ENCODE results near the gene LGI4. TPM values are rescaled to one million over a fixed set of nuclear protein-coding genes. Genes with fewer than 3 reads are reported as not detected.
A peak's percentile ranks its signal among the peaks of the same experiment; 100 is the strongest.

LGI4 gene
- polyA plus RNA-seq, 4 donors: 0.45 to 14.5 (median 4.1) TPM

GRCh38 chr19:35112995-35113688, 21.7 kb downstream of the LGI4 start:
- Histone ChIP-seq H3K4me1 (ENCODE audit: control insufficient read depth in 3 of 3, insufficient read depth in 2 of 3, low read depth in 1 of 3, low read length in 2 of 3) (peaks cover 0 to 21% (median 0%) of the 10 kb centered on the region in 3 donors), H3K27ac (ENCODE audit: low read depth in 1 of 3, low read length in 2 of 3) (no peak overlapping the region), H3K36me3 (ENCODE audit: control insufficient read depth in 3 of 3, insufficient read depth in 2 of 3, low read depth in 1 of 3, low read length in 3 of 3) (peaks cover 0 to 4% (median 0%) of the 10 kb centered on the region in 3 donors), H3K9me3 (ENCODE audit: control insufficient read depth in 2 of 2, insufficient read depth in 1 of 2, low read depth in 1 of 2, low read length in 1 of 2) (no peaks in the 10 kb centered on the region), H3K4me3 (ENCODE audit: low read depth in 1 of 3, low read length in 3 of 3) (no peak overlapping the region), H3K27me3 (ENCODE audit: control insufficient read depth in 3 of 3, insufficient read depth in 3 of 3, low read length in 3 of 3) (no peaks in the 10 kb centered on the region)
- WGBS, 3 donors: 72 to 86% (median 83%) methylated on average over 15 of the region's 15 CpGs
- DNase-seq (no peak), FAIRE-seq (no peak)

GRCh38 chr19:35110974-35111373, 23.9 kb downstream of the LGI4 start:
- WGBS, 3 donors: 49 to 66% (median 59%) methylated on average over 9 of the region's 9 CpGs
- Histone ChIP-seq H3K27me3 (ENCODE audit: control insufficient read depth in 3 of 3, insufficient read depth in 3 of 3, low read length in 3 of 3) (no peaks in the 10 kb centered on the region), H3K36me3 (ENCODE audit: control insufficient read depth in 3 of 3, insufficient read depth in 2 of 3, low read depth in 1 of 3, low read length in 3 of 3) (no peaks in the 10 kb centered on the region), H3K4me1 (ENCODE audit: control insufficient read depth in 3 of 3, insufficient read depth in 2 of 3, low read depth in 1 of 3, low read length in 2 of 3) (peaks cover 0 to 12% (median 2%) of the 10 kb centered on the region in 3 donors), H3K27ac (ENCODE audit: low read depth in 1 of 3, low read length in 2 of 3) (no peak overlapping the region), H3K4me3 (ENCODE audit: low read depth in 1 of 3, low read length in 3 of 3) (no peak overlapping the region), H3K9me3 (ENCODE audit: control insufficient read depth in 2 of 2, insufficient read depth in 1 of 2, low read depth in 1 of 2, low read length in 1 of 2) (peaks cover 0 to 2% of the 10 kb centered on the region in 2 donors)
- FAIRE-seq (no peak), DNase-seq (no peak)

GRCh38 chr19:35109395-35110112, 25.3 kb downstream of the LGI4 start:
- FAIRE-seq (no peak), DNase-seq (no peak)
- H3K4me1 ChIP-seq (ENCODE audit: control insufficient read depth in 3 of 3, insufficient read depth in 2 of 3, low read depth in 1 of 3, low read length in 2 of 3): peaks cover 0 to 2% (median 0%) of the 10 kb centered on the region in 3 donors
- H3K4me3 ChIP-seq (ENCODE audit: low read depth in 1 of 3, low read length in 3 of 3): no peak overlapping the region
- no peaks in the 10 kb centered on the region for H3K36me3 ChIP-seq (ENCODE audit: control insufficient read depth in 3 of 3, insufficient read depth in 2 of 3, low read depth in 1 of 3, low read length in 3 of 3)
- H3K9me3 ChIP-seq (ENCODE audit: control insufficient read depth in 2 of 2, insufficient read depth in 1 of 2, low read depth in 1 of 2, low read length in 1 of 2): peaks cover 0 to 6% of the 10 kb centered on the region in 2 donors
- no peaks in the 10 kb centered on the region for H3K27me3 ChIP-seq (ENCODE audit: control insufficient read depth in 3 of 3, insufficient read depth in 3 of 3, low read length in 3 of 3)
- WGBS, 3 donors: 39 to 72% (median 41%) methylated on average over 22 of the region's 22 CpGs
- no peak overlapping the region for H3K27ac ChIP-seq (ENCODE audit: low read depth in 1 of 3, low read length in 2 of 3)

- WGBS, 3 donors: 80 to 86% (median 80%) methylated on average over 11 of the region's 11 CpGs
Observed at GRCh38 chr19:35108730-35109129, 26.1 kb downstream of the LGI4 start.

GRCh38 chr19:35107545-35107944, 27.3 kb downstream of the LGI4 start:
- H3K27ac ChIP-seq (ENCODE audit: low read depth in 1 of 3, low read length in 2 of 3): peak overlapping the region in 1 of 3 donors; percentile 29
- H3K4me1 ChIP-seq (ENCODE audit: control insufficient read depth in 3 of 3, insufficient read depth in 2 of 3, low read depth in 1 of 3, low read length in 2 of 3): peaks cover 0 to 2% (median 0%) of the 10 kb centered on the region in 3 donors
- H3K9me3 ChIP-seq (ENCODE audit: control insufficient read depth in 2 of 2, insufficient read depth in 1 of 2, low read depth in 1 of 2, low read length in 1 of 2): peaks cover 0 to 6% of the 10 kb centered on the region in 2 donors
- H3K4me3 ChIP-seq (ENCODE audit: low read depth in 1 of 3, low read length in 3 of 3): no peak overlapping the region
- no peaks in the 10 kb centered on the region for H3K36me3 ChIP-seq (ENCODE audit: control insufficient read depth in 3 of 3, insufficient read depth in 2 of 3, low read depth in 1 of 3, low read length in 3 of 3)
- no peaks in the 10 kb centered on the region for H3K27me3 ChIP-seq (ENCODE audit: control insufficient read depth in 3 of 3, insufficient read depth in 3 of 3, low read length in 3 of 3)
- DNase-seq (peak; percentile 37 to 60), FAIRE-seq (no peak)
- WGBS, 3 donors: 7 to 20% (median 16%) methylated on average over 5 of the region's 5 CpGs

More at GRCh38 chr19:35108730-35109129, 26.1 kb downstream of the LGI4 start:
- H3K27me3 ChIP-seq (ENCODE audit: control insufficient read depth in 3 of 3, insufficient read depth in 3 of 3, low read length in 3 of 3): no peaks in the 10 kb centered on the region
- DNase-seq: no peak
- H3K4me1 ChIP-seq (ENCODE audit: control insufficient read depth in 3 of 3, insufficient read depth in 2 of 3, low read depth in 1 of 3, low read length in 2 of 3): peaks cover 0 to 2% (median 0%) of the 10 kb centered on the region in 3 donors
- no peak overlapping the region for H3K4me3 ChIP-seq (ENCODE audit: low read depth in 1 of 3, low read length in 3 of 3)
- H3K36me3 ChIP-seq (ENCODE audit: control insufficient read depth in 3 of 3, insufficient read depth in 2 of 3, low read depth in 1 of 3, low read length in 3 of 3): no peaks in the 10 kb centered on the region
- no peak for FAIRE-seq
- H3K9me3 ChIP-seq (ENCODE audit: control insufficient read depth in 2 of 2, insufficient read depth in 1 of 2, low read depth in 1 of 2, low read length in 1 of 2): peaks cover 0 to 6% of the 10 kb centered on the region in 2 donors
- no peak overlapping the region for H3K27ac ChIP-seq (ENCODE audit: low read depth in 1 of 3, low read length in 2 of 3)

GRCh38 chr19:35106898-35107541, 27.8 kb downstream of the LGI4 start:
- FAIRE-seq: no peak

GRCh38 chr19:35106291-35106583, 28.6 kb downstream of the LGI4 start:
- H3K4me1 ChIP-seq (ENCODE audit: control insufficient read depth in 3 of 3, insufficient read depth in 2 of 3, low read depth in 1 of 3, low read length in 2 of 3): peaks cover 0 to 2% (median 0%) of the 10 kb centered on the region in 3 donors
- FAIRE-seq (no peak), DNase-seq (no peak)
- H3K4me3 ChIP-seq (ENCODE audit: low read depth in 1 of 3, low read length in 3 of 3): no peak overlapping the region
- WGBS, 3 donors: 85 to 96% (median 90%) methylated on average over 9 of the region's 9 CpGs
- no peaks in the 10 kb centered on the region for H3K36me3 ChIP-seq (ENCODE audit: control insufficient read depth in 3 of 3, insufficient read depth in 2 of 3, low read depth in 1 of 3, low read length in 3 of 3)
- peaks cover 0 to 6% of the 10 kb centered on the region in 2 donors for H3K9me3 ChIP-seq (ENCODE audit: control insufficient read depth in 2 of 2, insufficient read depth in 1 of 2, low read depth in 1 of 2, low read length in 1 of 2)
- no peak overlapping the region for H3K27ac ChIP-seq (ENCODE audit: low read depth in 1 of 3, low read length in 2 of 3)
- no peaks in the 10 kb centered on the region for H3K27me3 ChIP-seq (ENCODE audit: control insufficient read depth in 3 of 3, insufficient read depth in 3 of 3, low read length in 3 of 3)

More at GRCh38 chr19:35106898-35107541, 27.8 kb downstream of the LGI4 start:
- no peak for DNase-seq
- Histone ChIP-seq H3K27me3 (ENCODE audit: control insufficient read depth in 3 of 3, insufficient read depth in 3 of 3, low read length in 3 of 3) (no peaks in the 10 kb centered on the region), H3K4me3 (ENCODE audit: low read depth in 1 of 3, low read length in 3 of 3) (no peak overlapping the region), H3K4me1 (ENCODE audit: control insufficient read depth in 3 of 3, insufficient read depth in 2 of 3, low read depth in 1 of 3, low read length in 2 of 3) (peaks cover 0 to 2% (median 0%) of the 10 kb centered on the region in 3 donors), H3K36me3 (ENCODE audit: control insufficient read depth in 3 of 3, insufficient read depth in 2 of 3, low read depth in 1 of 3, low read length in 3 of 3) (no peaks in the 10 kb centered on the region), H3K27ac (ENCODE audit: low read depth in 1 of 3, low read length in 2 of 3) (peak overlapping the region in 1 of 3 donors; percentile 29), H3K9me3 (ENCODE audit: control insufficient read depth in 2 of 2, insufficient read depth in 1 of 2, low read depth in 1 of 2, low read length in 1 of 2) (peaks cover 0 to 6% of the 10 kb centered on the region in 2 donors)
- WGBS, 3 donors: 44 to 46% (median 45%) methylated on average over 2 of the region's 2 CpGs
